Measurements from ENCODE around the gene CD58.

The CD58 gene

DNA sequence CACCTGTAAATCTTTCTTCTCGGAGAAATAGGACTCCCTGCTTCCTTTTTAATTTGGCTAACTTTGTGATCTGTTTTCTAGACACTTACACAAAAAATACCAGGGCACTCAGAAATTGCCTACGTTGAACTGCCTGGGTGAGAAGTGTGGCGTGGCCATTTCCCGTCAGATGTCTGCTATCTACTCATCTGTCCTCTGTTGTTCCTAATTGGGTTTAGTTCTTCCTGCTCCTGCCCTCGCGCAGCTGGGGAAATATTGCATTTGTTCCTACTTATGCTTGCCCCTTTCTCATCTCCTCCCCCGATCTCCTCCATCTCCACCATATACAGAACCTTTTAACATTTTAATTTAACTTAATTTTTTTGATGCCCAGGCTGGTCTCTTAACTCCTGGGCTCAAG, 55.1 kb downstream of the CD58 start:
- Histone ChIP-seq H3K36me3 (peaks cover 16 to 70% (median 45%) of the 10 kb centered on the region in 11 experiments; a peak in 21 of 22 replicates), H3K9ac (peak overlapping the region; percentile 75 to 97 (median 91)), H3K4me1 (peaks cover 60 to 98% (median 82%) of the 10 kb centered on the region in 10 experiments), H3K27me3 (no peaks in the 10 kb centered on the region), H3K4me2 (peak overlapping the region; percentile 72 to 94 (median 84)), H4K20me1 (no peaks in the 10 kb centered on the region), H3K9me3 (replicated peaks in 1 of 11) (peaks cover 0 to 9% (median 0%) of the 10 kb centered on the region in 11 experiments; a peak in 4 of 22 replicates), H3K4me3 (peak overlapping the region in 7 of 10 experiments; percentile 11 to 50 (median 32); a peak in 9 of 20 replicates), H3K27ac (peak overlapping the region; percentile 86 to 99 (median 98))
- no peak for TF ChIP-seq Cebpa-rat (IDR thresholded peaks at IDR 0.05)

DNA sequence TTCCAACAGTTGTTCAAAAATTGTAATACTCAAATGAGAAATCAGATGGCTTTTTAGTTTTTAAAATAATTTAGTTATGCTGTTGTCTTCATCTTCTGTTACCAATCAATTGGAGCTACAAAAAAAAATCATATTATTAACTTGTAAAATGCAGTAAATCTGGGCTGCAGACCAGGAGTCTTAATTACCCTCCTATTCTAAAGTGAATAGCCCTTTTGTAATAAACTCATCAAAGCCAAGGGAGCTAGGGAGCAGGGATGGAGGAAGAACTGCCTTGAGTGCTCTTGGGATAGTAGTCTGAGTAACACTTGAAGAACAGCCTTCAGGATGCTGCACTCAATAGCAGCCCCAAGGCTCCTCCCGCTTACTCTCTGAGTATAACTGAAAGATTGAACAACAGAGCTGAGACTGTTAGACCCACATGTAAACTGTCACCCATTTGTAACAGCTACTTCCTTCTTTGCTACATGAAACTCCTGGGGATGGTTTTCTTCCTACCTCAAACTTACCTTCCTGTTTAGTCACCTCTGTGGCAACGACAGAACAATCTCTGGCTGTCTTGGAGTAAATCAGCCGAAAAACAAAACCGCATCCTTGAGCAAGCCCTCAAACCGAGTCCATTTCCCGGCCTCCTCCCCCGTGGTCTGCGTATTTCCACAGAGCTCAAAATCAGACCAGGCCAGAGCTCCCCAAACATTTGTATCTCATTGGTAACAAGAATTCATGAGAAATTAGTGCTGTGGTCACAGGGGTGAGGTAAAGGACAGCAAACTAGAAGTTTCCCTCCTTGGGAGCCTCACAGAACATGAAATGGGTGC, 55.9 kb downstream of the CD58 start:
- peak in 10 of 11 experiments; percentile 73 to 100 (median 98); a peak in 20 of 22 replicates for TF ChIP-seq Cebpa-rat (IDR thresholded peaks at IDR 0.05)
- no peaks in the 10 kb centered on the region for H4K20me1 ChIP-seq
- peaks cover 0 to 9% (median 0%) of the 10 kb centered on the region in 11 experiments; a peak in 4 of 22 replicates for H3K9me3 ChIP-seq (replicated peaks in 1 of 11)
- H3K4me3 ChIP-seq = peak overlapping the region in 6 of 10 experiments; percentile 2 to 50 (median 32); a peak in 6 of 20 replicates
- peaks cover 60 to 100% (median 89%) of the 10 kb centered on the region in 10 experiments for H3K4me1 ChIP-seq
- peaks cover 16 to 66% (median 43%) of the 10 kb centered on the region in 11 experiments; a peak in 21 of 22 replicates for H3K36me3 ChIP-seq
- peak overlapping the region; percentile 74 to 94 (median 84) for H3K4me2 ChIP-seq
- H3K27me3 ChIP-seq = no peaks in the 10 kb centered on the region
- peak overlapping the region; percentile 75 to 97 (median 91) for H3K9ac ChIP-seq
- H3K27ac ChIP-seq = peak overlapping the region; percentile 86 to 99 (median 98)

- Histone ChIP-seq H3K27ac (peak overlapping the region; percentile 86 to 99 (median 98); a peak in 21 of 22 replicates), H3K27me3 (no peaks in the 10 kb centered on the region), H3K4me3 (peak overlapping the region in 1 of 10 experiments; percentile 12; a peak in 1 of 20 replicates), H4K20me1 (no peaks in the 10 kb centered on the region), H3K9me3 (replicated peaks in 1 of 11) (peaks cover 0 to 9% (median 0%) of the 10 kb centered on the region in 11 experiments; a peak in 4 of 22 replicates), H3K4me2 (peak overlapping the region; percentile 74 to 94 (median 84); a peak in 21 of 22 replicates), H3K4me1 (peaks cover 69 to 100% (median 96%) of the 10 kb centered on the region in 10 experiments), H3K36me3 (peaks cover 9 to 57% (median 34%) of the 10 kb centered on the region in 11 experiments; a peak in 20 of 22 replicates), H3K9ac (peak overlapping the region in 10 of 11 experiments; percentile 81 to 97 (median 92); a peak in 20 of 22 replicates)
- no peak for TF ChIP-seq Cebpa-rat (IDR thresholded peaks at IDR 0.05)
These were observed 56.9 kb downstream of the CD58 start for GRCh38 chr1:116513956-116514355.

- Histone ChIP-seq H3K9me3 (replicated peaks in 1 of 11) (peaks cover 0 to 9% (median 0%) of the 10 kb centered on the region in 11 experiments; a peak in 4 of 22 replicates), H3K27me3 (no peaks in the 10 kb centered on the region), H3K9ac (peak overlapping the region in 3 of 11 experiments; percentile 7 to 93 (median 45); a peak in 5 of 22 replicates), H3K4me2 (peak overlapping the region; percentile 14 to 94 (median 84); a peak in 21 of 22 replicates), H3K27ac (peak overlapping the region in 10 of 11 experiments; percentile 21 to 99 (median 98); a peak in 20 of 22 replicates), H3K36me3 (peaks cover 0 to 43% (median 20%) of the 10 kb centered on the region in 11 experiments; a peak in 13 of 22 replicates), H3K4me1 (peaks cover 69 to 100% (median 95%) of the 10 kb centered on the region in 10 experiments), H4K20me1 (no peaks in the 10 kb centered on the region), H3K4me3 (no peak overlapping the region)
- TF ChIP-seq Cebpa-rat (IDR thresholded peaks at IDR 0.05) = no peak
These were observed 59.3 kb downstream of the CD58 start for GRCh38 chr1:116511459-116512019.

DNA sequence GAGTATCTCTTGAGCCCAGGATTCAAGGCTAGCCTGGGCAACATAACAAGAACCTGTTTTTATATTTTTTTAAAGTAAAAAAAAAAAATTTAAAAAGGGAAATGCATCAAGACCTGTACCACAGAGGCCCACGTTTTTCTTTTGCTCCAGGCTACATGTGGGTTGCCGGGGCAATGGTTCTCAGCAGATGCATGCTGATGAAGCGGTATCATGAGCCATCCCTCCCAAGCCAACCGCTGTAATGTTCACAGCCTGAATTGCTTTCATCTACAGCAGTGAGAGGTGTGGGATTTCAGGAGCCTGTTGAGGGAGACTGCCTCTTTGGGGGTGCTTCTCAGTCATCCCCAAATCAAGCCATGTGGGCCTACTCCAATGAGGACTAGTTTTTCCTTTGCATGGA, 60.5 kb downstream of the CD58 start:
- Histone ChIP-seq H3K9me3 (replicated peaks in 1 of 11) (peaks cover 0 to 9% (median 0%) of the 10 kb centered on the region in 11 experiments; a peak in 4 of 22 replicates), H3K27me3 (no peaks in the 10 kb centered on the region), H4K20me1 (no peaks in the 10 kb centered on the region), H3K9ac (peak overlapping the region in 3 of 11 experiments; percentile 27 to 45 (median 31); a peak in 5 of 22 replicates), H3K27ac (peak overlapping the region; percentile 24 to 99 (median 98); a peak in 21 of 22 replicates), H3K36me3 (peaks cover 0 to 47% (median 20%) of the 10 kb centered on the region in 11 experiments; a peak in 13 of 22 replicates), H3K4me1 (peaks cover 69 to 100% (median 95%) of the 10 kb centered on the region in 10 experiments), H3K4me3 (no peak overlapping the region), H3K4me2 (peak overlapping the region in 9 of 11 experiments; percentile 25 to 94 (median 84); a peak in 16 of 22 replicates)
- TF ChIP-seq Cebpa-rat (IDR thresholded peaks at IDR 0.05) = no peak

- H3K36me3 ChIP-seq = peaks cover 0 to 46% (median 20%) of the 10 kb centered on the region in 11 experiments; a peak in 13 of 22 replicates
- H3K4me1 ChIP-seq = peaks cover 71 to 98% (median 95%) of the 10 kb centered on the region in 10 experiments
- H3K4me2 ChIP-seq = peak overlapping the region; percentile 26 to 94 (median 79); a peak in 21 of 22 replicates
- no peaks in the 10 kb centered on the region for H4K20me1 ChIP-seq
- no peak for TF ChIP-seq Cebpa-rat (IDR thresholded peaks at IDR 0.05)
- peak overlapping the region; percentile 44 to 99 (median 98); a peak in 21 of 22 replicates for H3K27ac ChIP-seq
- no peaks in the 10 kb centered on the region for H3K27me3 ChIP-seq
- H3K9ac ChIP-seq = peak overlapping the region in 10 of 11 experiments; percentile 24 to 75 (median 57); a peak in 15 of 22 replicates
- H3K4me3 ChIP-seq = no peak overlapping the region
- peaks cover 0 to 9% (median 0%) of the 10 kb centered on the region in 11 experiments; a peak in 4 of 22 replicates for H3K9me3 ChIP-seq (replicated peaks in 1 of 11)
These were observed 61.5 kb downstream of the CD58 start for GRCh38 chr1:116508984-116509980.

Data from BLaER1 treated with 17β-estradiol and CSF1 and Interleukin-3, amounts not matched to agents 10 nM and 100 nM (cell line).